Esophagus muscularis mucosa (tissue), 4 donors: ENCODE data around the gene IL6R. TPM values are rescaled to one million over a fixed set of nuclear protein-coding genes. Genes with fewer than 3 reads are reported as not detected.

Experiments used
- DNase-seq: peaks from one replicate; pipeline ENCODE4 v3.0.0-alpha.2; 2017; ENCODE audit errors: extremely low spot score
- H3K27ac ChIP-seq, 4 donors: fragments of 200-600 bp; sonication (generic); replicated peaks in 1 of 4; 1 replicate in 3 of 4; 2 replicates in 1 of 4; pipeline ENCODE4 v1.5.1; 2016 to 2019; ENCODE audit warnings: mild to moderate bottlenecking in 1 of 4
- H3K27me3 ChIP-seq, 4 donors: fragments of 200-600 bp; sonication (generic); one replicate each; pipeline versions ENCODE4 v1.5.1 to v1.6.0; 2016 to 2019
- H3K36me3 ChIP-seq, 4 donors: fragments of 200-600 bp; sonication (generic); one replicate each; pipeline ENCODE4 v1.5.1; 2016 to 2019
- H3K4me1 ChIP-seq, 4 donors: fragments of 200-600 bp; sonication (generic); one replicate each; pipeline ENCODE4 v1.5.1; 2016 to 2019
- H3K4me3 ChIP-seq, 4 donors: fragments of 200-600 bp; sonication (generic); 1 replicate in 2 of 4; 2 replicates in 2 of 4; pipeline ENCODE4 v1.5.1; 2016 to 2019; ENCODE audit warnings: mild to moderate bottlenecking in 4 of 4, moderate library complexity in 1 of 4
- H3K9me3 ChIP-seq, 4 donors: fragments of 200-600 bp; sonication (generic); 1 replicate in 3 of 4; 2 replicates in 1 of 4; pipeline ENCODE4 v1.5.1; 2016 to 2019
- EP300 ChIP-seq: sonication (generic); formaldehyde crosslinking; IDR thresholded peaks from one replicate; pipeline ENCODE4 v1.6.1; 2017; ENCODE audit warnings: antibody characterized with exemption
- POLR2A ChIP-seq: fragments of 450-650 bp; IDR thresholded peaks from one replicate; pipeline ENCODE4 v1.6.1; 2017; ENCODE audit warnings: antibody characterized with exemption, moderate library complexity, mild to moderate bottlenecking, low read depth
- POLR2AphosphoS5 ChIP-seq, 2 donors: sonication (generic); formaldehyde crosslinking; IDR thresholded peaks; one replicate each; pipeline ENCODE4 v1.6.1; 2017; ENCODE audit warnings: antibody characterized with exemption in 2 of 2
- WGBS: methylation state at CpG from one replicate; pipeline ENCODE4 v1.1.5; 2018; 5-methylcytosine and 5-hydroxymethylcytosine counted together
- intact Hi-C: fragments of 100-400 bp; cut with DNase I; formaldehyde crosslinking; loops from one replicate; pipeline ENCODE4 v1.15.1; 2023
- total RNA-seq, 4 donors: library from RNA; depleted of rRNA; stranded (reverse); fragments of >200 nt; gene quantifications; one replicate each; pipeline versions ENCODE4 v1.1.0 to v1.2.1, GENCODE V29; 2016
- TF ChIP-seq, protein P1 (sequence below), 3 experiments: fragments of 200-600 bp in 2 of 3; fragments of 450-650 bp in 1 of 3; sonication (generic) in 2 of 3; IDR thresholded peaks; one replicate each; pipeline ENCODE4 v1.5.1; 2017 to 2019; ENCODE audit warnings: antibody characterized with exemption in 3 of 3, mild to moderate bottlenecking in 2 of 3, moderate library complexity in 1 of 3

IL6R gene
- total RNA-seq, 4 donors from 2014 or later, result 44.4 to 61.1 (median 54.9) TPM

DNA sequence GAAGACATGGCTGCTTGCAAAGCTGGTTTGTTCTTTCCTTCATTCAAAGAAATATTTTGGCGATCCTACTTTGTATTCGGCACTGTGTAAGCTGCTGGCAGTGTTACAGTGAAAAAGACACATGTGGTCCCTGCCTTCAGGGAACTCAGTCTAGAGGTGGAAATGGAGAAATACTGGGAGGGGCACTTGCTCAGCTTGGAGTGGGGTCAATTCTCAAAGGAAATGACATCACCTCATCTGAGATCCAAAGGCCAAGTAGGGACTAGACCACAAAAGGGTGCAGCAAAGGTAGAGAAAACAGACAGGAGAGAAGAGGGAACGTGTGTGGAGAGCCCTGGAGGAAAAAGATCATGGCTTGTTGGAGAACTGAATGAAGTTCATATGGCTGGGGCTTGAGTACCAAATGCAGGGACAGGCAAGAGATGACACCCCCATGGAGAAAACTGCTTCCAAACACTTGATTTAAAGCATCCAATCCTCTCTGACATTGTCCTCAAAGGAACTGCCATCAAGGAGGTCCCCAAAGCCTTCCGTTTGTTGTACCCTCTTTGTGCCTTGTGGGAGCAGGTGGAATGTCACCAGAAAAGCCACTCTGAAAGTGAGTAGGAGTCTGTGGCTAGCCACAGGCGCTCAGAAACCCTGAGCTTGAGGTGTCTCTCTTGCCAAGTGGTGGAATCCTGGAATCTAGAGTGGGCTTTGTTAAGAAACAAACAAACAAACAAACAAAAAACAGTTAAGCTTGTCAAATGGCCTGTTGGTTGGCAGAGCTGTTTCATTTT is 48.6 kb downstream of the IL6R start:
- Histone ChIP-seq H3K36me3 (peaks cover 40 to 98% (median 78%) of the 10 kb centered on the region in 4 donors), H3K27ac (peak overlapping the region; percentile 33 to 74 (median 52)), H3K4me1 (peaks cover 12 to 34% (median 25%) of the 10 kb centered on the region in 4 donors), H3K27me3 (no peaks in the 10 kb centered on the region), H3K4me3 (no peak overlapping the region), H3K9me3 (no peaks in the 10 kb centered on the region)
- TF ChIP-seq POLR2A (no peak), EP300 (no peak), POLR2AphosphoS5 (IDR thresholded peaks at IDR 0.05) (peak in 1 of 2 donors; percentile 5)
- TF ChIP-seq, protein P1, sequence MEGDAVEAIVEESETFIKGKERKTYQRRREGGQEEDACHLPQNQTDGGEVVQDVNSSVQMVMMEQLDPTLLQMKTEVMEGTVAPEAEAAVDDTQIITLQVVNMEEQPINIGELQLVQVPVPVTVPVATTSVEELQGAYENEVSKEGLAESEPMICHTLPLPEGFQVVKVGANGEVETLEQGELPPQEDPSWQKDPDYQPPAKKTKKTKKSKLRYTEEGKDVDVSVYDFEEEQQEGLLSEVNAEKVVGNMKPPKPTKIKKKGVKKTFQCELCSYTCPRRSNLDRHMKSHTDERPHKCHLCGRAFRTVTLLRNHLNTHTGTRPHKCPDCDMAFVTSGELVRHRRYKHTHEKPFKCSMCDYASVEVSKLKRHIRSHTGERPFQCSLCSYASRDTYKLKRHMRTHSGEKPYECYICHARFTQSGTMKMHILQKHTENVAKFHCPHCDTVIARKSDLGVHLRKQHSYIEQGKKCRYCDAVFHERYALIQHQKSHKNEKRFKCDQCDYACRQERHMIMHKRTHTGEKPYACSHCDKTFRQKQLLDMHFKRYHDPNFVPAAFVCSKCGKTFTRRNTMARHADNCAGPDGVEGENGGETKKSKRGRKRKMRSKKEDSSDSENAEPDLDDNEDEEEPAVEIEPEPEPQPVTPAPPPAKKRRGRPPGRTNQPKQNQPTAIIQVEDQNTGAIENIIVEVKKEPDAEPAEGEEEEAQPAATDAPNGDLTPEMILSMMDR (IDR thresholded peaks at IDR 0.05), result no peak
- intact Hi-C loops, result no loop called here
- 58% methylated on average over 5 of the region's 5 CpGs for WGBS
- DNase-seq, result no peak

DNA sequence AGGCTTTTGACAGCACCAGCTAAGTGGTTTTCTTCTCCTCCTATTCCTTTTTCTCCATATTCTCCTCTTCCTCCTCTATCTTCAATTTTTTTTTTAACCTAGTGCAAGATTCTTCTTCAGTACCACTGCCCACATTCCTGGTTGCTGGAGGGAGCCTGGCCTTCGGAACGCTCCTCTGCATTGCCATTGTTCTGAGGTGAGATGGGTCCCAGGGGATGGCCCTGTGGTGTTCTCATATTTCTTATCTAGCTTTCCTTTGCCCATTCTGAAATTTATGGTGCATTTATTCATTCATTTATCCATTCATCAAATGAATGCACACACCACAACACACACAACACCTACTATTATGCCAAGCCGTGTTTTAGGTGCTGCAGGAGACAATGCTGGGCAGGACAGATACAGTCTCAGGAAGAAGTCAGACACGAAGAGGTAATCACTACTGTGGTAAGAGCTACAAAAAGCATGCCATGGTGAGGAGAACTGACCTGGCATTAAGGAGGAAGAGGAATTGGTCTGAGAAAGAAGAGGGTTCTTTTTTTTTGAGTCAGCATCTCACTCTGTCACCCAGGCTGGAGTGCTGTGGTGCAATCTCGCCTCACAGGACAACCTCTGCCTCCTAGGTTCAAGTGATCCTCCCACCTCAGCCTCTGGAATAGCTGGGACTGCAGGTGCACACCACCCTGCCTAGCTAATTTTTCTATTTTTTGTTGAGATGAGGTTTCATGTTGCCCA is 49.4 kb downstream of the IL6R start:
- H3K27ac ChIP-seq, result peak overlapping the region; percentile 33 to 74 (median 52)
- 77% methylated on average over 5 of the region's 5 CpGs for WGBS
- peaks cover 35 to 96% (median 76%) of the 10 kb centered on the region in 4 donors for H3K36me3 ChIP-seq
- H3K9me3 ChIP-seq, result no peaks in the 10 kb centered on the region
- H3K4me1 ChIP-seq, result peaks cover 12 to 35% (median 25%) of the 10 kb centered on the region in 4 donors
- intact Hi-C loops, result no loop called here
- TF ChIP-seq EP300 (no peak), POLR2AphosphoS5 (IDR thresholded peaks at IDR 0.05) (no peak), POLR2A (no peak)
- TF ChIP-seq, protein P1 (IDR thresholded peaks at IDR 0.05), result no peak
- no peak for DNase-seq
- H3K27me3 ChIP-seq, result no peaks in the 10 kb centered on the region
- no peak overlapping the region for H3K4me3 ChIP-seq

DNA sequence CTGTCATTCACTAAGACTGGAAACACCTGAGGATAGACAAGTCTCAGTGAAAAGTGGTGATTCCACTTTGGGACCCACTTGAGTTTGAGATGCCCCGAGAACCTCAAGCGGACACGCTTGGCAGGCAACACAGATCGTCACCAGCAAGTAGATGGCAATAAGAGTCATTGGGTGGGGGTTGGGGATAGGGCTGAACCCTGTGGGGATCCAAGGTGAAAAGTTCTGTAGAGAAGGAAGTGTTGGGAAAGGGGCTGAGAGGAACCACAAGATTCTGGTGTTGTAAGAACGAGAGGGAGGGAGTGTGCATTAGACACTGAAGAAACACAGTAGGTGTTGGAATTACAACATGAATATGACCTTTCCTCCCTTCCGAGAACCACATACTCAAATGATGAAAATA is 51.5 kb downstream of the IL6R start:
- 87% methylated on average over 6 of the region's 6 CpGs for WGBS
- intact Hi-C loops, result no loop called here
- Histone ChIP-seq H3K36me3 (peaks cover 21 to 94% (median 60%) of the 10 kb centered on the region in 4 donors), H3K27me3 (no peaks in the 10 kb centered on the region), H3K27ac (peak overlapping the region in 2 of 4 donors; percentile 6 to 26), H3K9me3 (no peaks in the 10 kb centered on the region), H3K4me3 (no peak overlapping the region), H3K4me1 (peaks cover 12 to 43% (median 28%) of the 10 kb centered on the region in 4 donors)
- no peak for DNase-seq
- no peak for TF ChIP-seq POLR2AphosphoS5 (IDR thresholded peaks at IDR 0.05)
- TF ChIP-seq POLR2A, result no peak
- TF ChIP-seq EP300, result no peak
- TF ChIP-seq, protein P1 (IDR thresholded peaks at IDR 0.05), result no peak

DNA sequence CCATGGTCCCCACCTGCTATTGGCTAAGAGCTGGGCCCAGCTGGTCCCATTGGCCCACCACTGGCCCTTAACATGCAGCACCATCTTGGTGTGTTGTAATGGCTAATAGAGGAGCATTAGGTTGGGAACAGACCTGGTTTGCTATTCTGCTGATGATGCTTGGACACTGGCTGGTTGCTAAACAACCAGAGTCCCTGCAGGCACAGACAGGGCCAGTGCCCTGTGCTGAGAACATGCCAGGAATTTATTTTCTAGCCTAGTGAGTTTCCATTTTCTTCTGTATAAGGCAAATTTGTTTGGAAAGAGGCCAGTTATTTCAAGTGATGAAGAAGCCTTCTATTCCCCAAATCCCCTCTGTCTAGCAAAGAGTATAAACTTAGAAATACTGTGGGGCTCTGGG is 53.9 kb downstream of the IL6R start:
- no peak for DNase-seq
- TF ChIP-seq POLR2A (no peak), POLR2AphosphoS5 (IDR thresholded peaks at IDR 0.05) (peak; percentile 4 to 50), EP300 (no peak)
- TF ChIP-seq, protein P1 (IDR thresholded peaks at IDR 0.05), result no peak
- H3K27ac ChIP-seq, result peak overlapping the region; percentile 55 to 85 (median 72)
- intact Hi-C loops, result no loop called here
- no peaks in the 10 kb centered on the region for H3K9me3 ChIP-seq
- no peaks in the 10 kb centered on the region for H3K27me3 ChIP-seq
- peaks cover 9 to 45% (median 33%) of the 10 kb centered on the region in 4 donors for H3K4me1 ChIP-seq
- H3K4me3 ChIP-seq, result no peak overlapping the region
- H3K36me3 ChIP-seq, result peaks cover 19 to 75% (median 44%) of the 10 kb centered on the region in 4 donors
